Adrenal gland (tissue), 5 donors: ENCODE results near the gene C12orf50.

Experiments used
- POLR2A ChIP-seq, 2 donors: fragments of 450-650 bp; IDR thresholded peaks; one replicate each; pipeline ENCODE4 v1.6.1; 2017; ENCODE audit warnings: antibody characterized with exemption in 2 of 2, mild to moderate bottlenecking in 2 of 2, moderate library complexity in 1 of 2
- TF ChIP-seq, protein P1 (sequence below), 6 experiments: fragments of 450-650 bp in 4 of 6; fragments of 200-600 bp in 2 of 6; sonication (generic) in 1 of 6; IDR thresholded peaks; 1 replicate in 5 of 6; 2 replicates in 1 of 6; pipeline versions ENCODE4 v1.5.1 to v1.8.0; 2016 to 2021; ENCODE audit warnings: antibody characterized with exemption in 6 of 6, mild to moderate bottlenecking in 2 of 6, moderate library complexity in 1 of 6
- donor health status: DM: no; HTN: no; CAD: no.

DNA sequence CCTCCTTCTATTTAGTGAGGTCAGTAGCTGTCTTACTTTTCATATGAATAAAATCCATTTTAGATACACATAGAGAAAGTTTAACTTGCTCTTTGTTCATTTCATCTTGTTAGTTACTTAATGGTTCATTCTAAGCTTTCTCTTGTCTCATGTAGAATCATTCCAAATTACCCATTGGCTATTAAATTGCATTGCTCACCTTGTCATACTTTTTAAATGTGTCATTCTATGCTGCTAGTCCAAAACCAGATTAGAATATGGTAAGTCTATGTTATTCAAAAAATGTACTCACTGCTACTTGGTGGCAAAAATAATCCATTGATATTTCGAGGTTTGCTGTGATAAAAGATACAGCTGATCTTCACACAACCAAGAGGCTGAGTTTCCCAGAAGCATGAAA is 3.0 kb downstream of the C12orf50 start:
- TF ChIP-seq, protein P1, sequence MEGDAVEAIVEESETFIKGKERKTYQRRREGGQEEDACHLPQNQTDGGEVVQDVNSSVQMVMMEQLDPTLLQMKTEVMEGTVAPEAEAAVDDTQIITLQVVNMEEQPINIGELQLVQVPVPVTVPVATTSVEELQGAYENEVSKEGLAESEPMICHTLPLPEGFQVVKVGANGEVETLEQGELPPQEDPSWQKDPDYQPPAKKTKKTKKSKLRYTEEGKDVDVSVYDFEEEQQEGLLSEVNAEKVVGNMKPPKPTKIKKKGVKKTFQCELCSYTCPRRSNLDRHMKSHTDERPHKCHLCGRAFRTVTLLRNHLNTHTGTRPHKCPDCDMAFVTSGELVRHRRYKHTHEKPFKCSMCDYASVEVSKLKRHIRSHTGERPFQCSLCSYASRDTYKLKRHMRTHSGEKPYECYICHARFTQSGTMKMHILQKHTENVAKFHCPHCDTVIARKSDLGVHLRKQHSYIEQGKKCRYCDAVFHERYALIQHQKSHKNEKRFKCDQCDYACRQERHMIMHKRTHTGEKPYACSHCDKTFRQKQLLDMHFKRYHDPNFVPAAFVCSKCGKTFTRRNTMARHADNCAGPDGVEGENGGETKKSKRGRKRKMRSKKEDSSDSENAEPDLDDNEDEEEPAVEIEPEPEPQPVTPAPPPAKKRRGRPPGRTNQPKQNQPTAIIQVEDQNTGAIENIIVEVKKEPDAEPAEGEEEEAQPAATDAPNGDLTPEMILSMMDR (IDR thresholded peaks at IDR 0.05), result no peak
- TF ChIP-seq POLR2A (IDR thresholded peaks at IDR 0.05), result no peak
